Measurements from ENCODE around the gene KIAA0319L. TPM values are rescaled to one million over a fixed set of nuclear protein-coding genes. Genes with fewer than 3 reads are reported as not detected.

The KIAA0319L gene
- total and polyA plus RNA-seq, 2 experiments from 2014 or later = 56.7 to 77.3 TPM

GRCh38 chr1:35530946-35531345 lies 26.3 kb downstream of the KIAA0319L start:
- TF ChIP-seq CTCF (IDR thresholded peaks at IDR 0.05; ENCODE audit: low read depth, low read length) = no peak
- Histone ChIP-seq H3K4me3 (no peak overlapping the region), H3K36me3 (no peaks in the 10 kb centered on the region), H3K27me3 (no peaks in the 10 kb centered on the region), H3K27ac (no peak overlapping the region), H3K9me3 (ENCODE audit: low read depth) (no peaks in the 10 kb centered on the region), H3K4me1 (ENCODE audit: low read depth) (no peaks in the 10 kb centered on the region)
- no peak for DNase-seq (ENCODE audit: low read depth in 1 of 2, low spot score in 1 of 2)

- Histone ChIP-seq H3K27me3 (no peaks in the 10 kb centered on the region), H3K36me3 (no peaks in the 10 kb centered on the region), H3K4me3 (no peak overlapping the region), H3K4me1 (ENCODE audit: low read depth) (no peaks in the 10 kb centered on the region), H3K9me3 (ENCODE audit: low read depth) (no peaks in the 10 kb centered on the region), H3K27ac (no peak overlapping the region)
- TF ChIP-seq CTCF (IDR thresholded peaks at IDR 0.05; ENCODE audit: low read depth, low read length) = no peak
- no peak for DNase-seq (ENCODE audit: low read depth in 1 of 2, low spot score in 1 of 2)
Observed at GRCh38 chr1:35530168-35530567, 27.0 kb downstream of the KIAA0319L start.

GRCh38 chr1:35524106-35524505 lies 33.1 kb downstream of the KIAA0319L start:
- no peaks in the 10 kb centered on the region for H3K4me1 ChIP-seq (ENCODE audit: low read depth)
- no peaks in the 10 kb centered on the region for H3K36me3 ChIP-seq
- no peak for TF ChIP-seq CTCF (IDR thresholded peaks at IDR 0.05; ENCODE audit: low read depth, low read length)
- no peaks in the 10 kb centered on the region for H3K27me3 ChIP-seq
- DNase-seq (ENCODE audit: low read depth in 1 of 2, low spot score in 1 of 2) = no peak
- no peak overlapping the region for H3K4me3 ChIP-seq
- no peaks in the 10 kb centered on the region for H3K9me3 ChIP-seq (ENCODE audit: low read depth)
- no peak overlapping the region for H3K27ac ChIP-seq

- DNase-seq (ENCODE audit: low read depth in 1 of 2, low spot score in 1 of 2) = no peak
- Histone ChIP-seq H3K9me3 (ENCODE audit: low read depth) (no peaks in the 10 kb centered on the region), H3K36me3 (no peaks in the 10 kb centered on the region), H3K27ac (peak overlapping the region; percentile 68), H3K4me3 (no peak overlapping the region), H3K4me1 (ENCODE audit: low read depth) (no peaks in the 10 kb centered on the region), H3K27me3 (no peaks in the 10 kb centered on the region)
- TF ChIP-seq CTCF (IDR thresholded peaks at IDR 0.05; ENCODE audit: low read depth, low read length) = no peak
Observed at GRCh38 chr1:35519432-35519831, 37.8 kb downstream of the KIAA0319L start.

GRCh38 chr1:35518183-35518582 lies 39.0 kb downstream of the KIAA0319L start:
- no peak for TF ChIP-seq CTCF (IDR thresholded peaks at IDR 0.05; ENCODE audit: low read depth, low read length)
- H3K4me3 ChIP-seq = no peak overlapping the region
- DNase-seq (ENCODE audit: low read depth in 1 of 2, low spot score in 1 of 2) = no peak
- H3K4me1 ChIP-seq (ENCODE audit: low read depth) = no peaks in the 10 kb centered on the region
- H3K9me3 ChIP-seq (ENCODE audit: low read depth) = no peaks in the 10 kb centered on the region
- no peak overlapping the region for H3K27ac ChIP-seq
- no peaks in the 10 kb centered on the region for H3K36me3 ChIP-seq
- H3K27me3 ChIP-seq = no peaks in the 10 kb centered on the region

- no peaks in the 10 kb centered on the region for H3K9me3 ChIP-seq (ENCODE audit: low read depth)
- no peak overlapping the region for H3K27ac ChIP-seq
- no peaks in the 10 kb centered on the region for H3K27me3 ChIP-seq
- DNase-seq (ENCODE audit: low read depth in 1 of 2, low spot score in 1 of 2) = no peak
- H3K4me3 ChIP-seq = no peak overlapping the region
- no peak for TF ChIP-seq CTCF (IDR thresholded peaks at IDR 0.05; ENCODE audit: low read depth, low read length)
- H3K4me1 ChIP-seq (ENCODE audit: low read depth) = peaks cover 5% of the 10 kb centered on the region
- no peaks in the 10 kb centered on the region for H3K36me3 ChIP-seq
Observed at GRCh38 chr1:35511305-35511704, 45.9 kb downstream of the KIAA0319L start.
